Umbilical cord (tissue), 2 donors: ENCODE data around the gene CCL16. TPM values are rescaled to one million over a fixed set of nuclear protein-coding genes. Genes with fewer than 3 reads are reported as not detected.
"Not testable (repeated sequence)": the region's sequence is repeated elsewhere in the genome, so short reads cannot be mapped to it uniquely, and the experiment has no call there.

ENCODE experiments used
- DNase-seq: peaks from one replicate; pipeline ENCODE4 v3.0.0-alpha.2; 2015; ENCODE audit warnings: low spot score
- total RNA-seq: library from RNA; depleted of rRNA; stranded (reverse); fragments of >200 nt; gene quantifications from one replicate; pipeline ENCODE4 v1.2.3, GENCODE V29; 2014; ENCODE audit warnings: low replicate concordance; ENCODE audit not compliant: insufficient read depth

Gene CCL16
- not detected for total RNA-seq

- DNase-seq: no peak
Observed at GRCh38 chr17:35981246-35981645, at the start of gene CCL16. Gene CCL16 (minus strand): TSS chr17:35981497. CDS start chr17:35981420, 77 bp downstream.

- DNase-seq: no peak
Observed at GRCh38 chr17:36030956-36031355, 49.7 kb upstream of the CCL16 start.

GRCh38 chr17:36027761-36028160, 46.5 kb upstream of the CCL16 start:
- no peak for DNase-seq

GRCh38 chr17:36024106-36024869, 43.0 kb upstream of the CCL16 start:
- peak; percentile 11 for DNase-seq

- no peak for DNase-seq
Observed at GRCh38 chr17:36019423-36019822, 38.1 kb upstream of the CCL16 start.

GRCh38 chr17:36017799-36018198, 36.5 kb upstream of the CCL16 start, which contains the start of gene CCL23:
Gene CCL23 (minus strand): TSS chr17:36017972. CDS start chr17:36017897, 75 bp downstream.
- DNase-seq: no peak

GRCh38 chr17:36016555-36016954, 35.3 kb upstream of the CCL16 start:
- no peak for DNase-seq

- not testable (repeated sequence) for DNase-seq
Observed at GRCh38 chr17:36015895-36016294, 34.6 kb upstream of the CCL16 start.

GRCh38 chr17:36014946-36015345, 33.6 kb upstream of the CCL16 start:
- DNase-seq: no peak

- DNase-seq: no peak
Observed at GRCh38 chr17:36011201-36011600, 29.9 kb upstream of the CCL16 start.

GRCh38 chr17:36008998-36009665, 27.8 kb upstream of the CCL16 start:
- no peak for DNase-seq

GRCh38 chr17:36004594-36005108, 23.4 kb upstream of the CCL16 start:
- DNase-seq: no peak

- no peak for DNase-seq
Observed at GRCh38 chr17:36002631-36003030, 21.3 kb upstream of the CCL16 start.

- no peak for DNase-seq
Observed at GRCh38 chr17:36001862-36002603, 20.7 kb upstream of the CCL16 start.

- DNase-seq: no peak
Observed at GRCh38 chr17:36001110-36001771, 19.9 kb upstream of the CCL16 start, which contains the start of gene CCL15. Gene CCL15 (minus strand): TSS chr17:36001553. CDS start chr17:36001492, 61 bp downstream.

- no peak for DNase-seq
Observed at GRCh38 chr17:36000732-36001109, 19.4 kb upstream of the CCL16 start.

- no peak for DNase-seq
Observed at GRCh38 chr17:35998756-35999155, 17.5 kb upstream of the CCL16 start.

GRCh38 chr17:35998018-35998545, 16.8 kb upstream of the CCL16 start:
- DNase-seq: no peak

- not testable (repeated sequence) for DNase-seq
Observed at GRCh38 chr17:35995346-35995745, 14.0 kb upstream of the CCL16 start.

- DNase-seq: no peak
Observed at GRCh38 chr17:35991075-35991474, 9.8 kb upstream of the CCL16 start.

- no peak for DNase-seq
Observed at GRCh38 chr17:35988164-35988563, 6.9 kb upstream of the CCL16 start.
